Lower leg skin (tissue), 4 donors: ENCODE results near the gene ELN. TPM values are rescaled to one million over a fixed set of nuclear protein-coding genes. Genes with fewer than 3 reads are reported as not detected.

ENCODE experiments used
- DNase-seq, 2 donors: peaks; one replicate each; pipeline ENCODE4 v3.0.0-alpha.2; 2019; ENCODE audit warnings: low spot score in 2 of 2
- H3K4me3 ChIP-seq: fragments of 200-600 bp; sonication (generic); 2 replicates; pipeline ENCODE4 v1.5.1; 2017; ENCODE audit warnings: mild to moderate bottlenecking, low read depth; ENCODE audit not compliant: poor library complexity, severe bottlenecking
- CTCF ChIP-seq, 3 donors: fragments of 450-650 bp; IDR thresholded peaks; one replicate each; pipeline ENCODE4 v1.5.1; 2016; ENCODE audit warnings: antibody characterized with exemption in 3 of 3, mild to moderate bottlenecking in 3 of 3, moderate library complexity in 2 of 3
- POLR2A ChIP-seq, 2 donors: fragments of 450-650 bp; IDR thresholded peaks; one replicate each; pipeline ENCODE4 v1.6.1; 2016 to 2017; ENCODE audit warnings: antibody characterized with exemption in 2 of 2, mild to moderate bottlenecking in 1 of 2, moderate library complexity in 1 of 2
- WGBS, 2 donors: methylation state at CpG; one replicate each; pipeline ENCODE4 v1.1.5; 2018; 5-methylcytosine and 5-hydroxymethylcytosine counted together
- intact Hi-C: fragments of 100-400 bp; cut with DNase I; formaldehyde crosslinking; loops from one replicate; pipeline ENCODE4 v1.15.0; 2023; ENCODE audit warnings: low total_unique reads
- total RNA-seq, 4 donors: library from RNA; depleted of rRNA; stranded (reverse); fragments of >200 nt; gene quantifications; one replicate each; pipeline ENCODE4 v1.1.0, GENCODE V29; 2016

ELN gene
- total RNA-seq, 4 donors from 2014 or later, result 5.6 to 96.2 (median 32.4) TPM

GRCh38 chr7:74033372-74034311 is 5.7 kb downstream of the ELN start:
- no peak overlapping the region for H3K4me3 ChIP-seq
- TF ChIP-seq POLR2A (IDR thresholded peaks at IDR 0.05) (no peak), CTCF (IDR thresholded peaks at IDR 0.05) (no peak)
- 50 to 52% methylated on average over 29 to 31 of the region's 37 CpGs for WGBS, 2 donors
- intact Hi-C loops, result no loop called here
- DNase-seq, result no peak

GRCh38 chr7:74037609-74038008 is 9.6 kb downstream of the ELN start:
- intact Hi-C loops, result no loop called here
- no peak for DNase-seq
- H3K4me3 ChIP-seq, result no peak overlapping the region
- TF ChIP-seq POLR2A (IDR thresholded peaks at IDR 0.05) (no peak), CTCF (IDR thresholded peaks at IDR 0.05) (no peak)
- 66 to 72% methylated on average over 8 of the region's 8 CpGs for WGBS, 2 donors

GRCh38 chr7:74038194-74038961 is 10.4 kb downstream of the ELN start:
- DNase-seq, result no peak
- 60 to 64% methylated on average over 16 of the region's 16 CpGs for WGBS, 2 donors
- no peak overlapping the region for H3K4me3 ChIP-seq
- intact Hi-C loops, result no loop called here
- TF ChIP-seq CTCF (IDR thresholded peaks at IDR 0.05), result no peak
- no peak for TF ChIP-seq POLR2A (IDR thresholded peaks at IDR 0.05)

GRCh38 chr7:74039337-74039736 is 11.4 kb downstream of the ELN start:
- no peak overlapping the region for H3K4me3 ChIP-seq
- no peak for DNase-seq
- 38 to 51% methylated on average over 7 to 10 of the region's 11 CpGs for WGBS, 2 donors
- TF ChIP-seq CTCF (IDR thresholded peaks at IDR 0.05), result no peak
- intact Hi-C loops, result no loop called here

GRCh38 chr7:74040101-74040790 is 12.3 kb downstream of the ELN start:
- no peak for DNase-seq
- 50 to 55% methylated on average over 13 of the region's 13 CpGs for WGBS, 2 donors
- intact Hi-C loops, result no loop called here
- TF ChIP-seq POLR2A (IDR thresholded peaks at IDR 0.05) (no peak), CTCF (IDR thresholded peaks at IDR 0.05) (no peak)
- H3K4me3 ChIP-seq, result no peak overlapping the region
